Choroid plexus epithelial cell (primary cell): Measurements from ENCODE around the gene CHD6.

ENCODE experiments used
- DNase-seq: peaks from one replicate; pipeline ENCODE4 v3.0.0-alpha.2; 2010; ENCODE audit warnings: low read depth
- H3K4me3 ChIP-seq: 2 replicates; pipeline ENCODE4 v1.5.1; 2011; ENCODE audit warnings: low read depth, mild to moderate bottlenecking, control low read depth, low read length, moderate library complexity
- TF ChIP-seq, protein P1 (sequence below): conservative IDR thresholded peaks from 2 replicates; pipeline ENCODE4 v1.5.1; 2011; ENCODE audit warnings: low read depth, mild to moderate bottlenecking, control low read depth, inconsistent platforms, low read length, moderate library complexity

Gene CHD6

DNA sequence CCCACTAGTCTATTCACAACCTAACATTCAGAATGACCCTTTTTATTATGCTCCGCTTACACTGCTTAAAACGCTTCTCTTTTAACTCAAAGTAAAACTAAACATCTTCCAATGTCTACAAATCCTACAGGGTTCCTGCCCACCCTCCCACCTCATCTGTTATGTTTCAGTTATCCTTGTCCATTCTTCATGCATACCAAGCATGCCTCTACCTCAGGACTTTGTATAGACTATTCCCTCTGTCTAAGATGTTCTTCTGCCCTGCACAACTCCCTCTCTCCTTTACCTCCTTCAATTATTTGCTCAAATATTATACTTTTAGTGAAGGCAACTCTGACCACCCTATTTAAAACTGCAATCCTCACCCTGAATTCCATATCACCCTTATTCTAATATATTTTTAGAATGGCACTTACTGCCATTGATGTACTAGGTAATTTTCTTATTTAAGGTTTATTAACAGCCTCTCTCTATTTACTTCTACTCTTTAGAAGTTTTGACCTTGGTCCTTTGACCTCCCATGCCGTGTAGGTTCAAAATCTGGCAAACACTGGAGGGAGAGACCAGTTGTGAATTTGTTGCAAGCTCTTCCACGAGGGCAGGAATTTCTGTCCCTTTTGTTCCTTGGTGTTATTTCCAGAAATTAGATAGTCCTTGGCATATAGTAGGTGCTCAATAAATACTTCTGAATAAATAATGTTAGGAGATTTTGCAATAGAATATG, 111.8 kb downstream of the CHD6 start:
- DNase-seq: no peak
- TF ChIP-seq, protein P1, sequence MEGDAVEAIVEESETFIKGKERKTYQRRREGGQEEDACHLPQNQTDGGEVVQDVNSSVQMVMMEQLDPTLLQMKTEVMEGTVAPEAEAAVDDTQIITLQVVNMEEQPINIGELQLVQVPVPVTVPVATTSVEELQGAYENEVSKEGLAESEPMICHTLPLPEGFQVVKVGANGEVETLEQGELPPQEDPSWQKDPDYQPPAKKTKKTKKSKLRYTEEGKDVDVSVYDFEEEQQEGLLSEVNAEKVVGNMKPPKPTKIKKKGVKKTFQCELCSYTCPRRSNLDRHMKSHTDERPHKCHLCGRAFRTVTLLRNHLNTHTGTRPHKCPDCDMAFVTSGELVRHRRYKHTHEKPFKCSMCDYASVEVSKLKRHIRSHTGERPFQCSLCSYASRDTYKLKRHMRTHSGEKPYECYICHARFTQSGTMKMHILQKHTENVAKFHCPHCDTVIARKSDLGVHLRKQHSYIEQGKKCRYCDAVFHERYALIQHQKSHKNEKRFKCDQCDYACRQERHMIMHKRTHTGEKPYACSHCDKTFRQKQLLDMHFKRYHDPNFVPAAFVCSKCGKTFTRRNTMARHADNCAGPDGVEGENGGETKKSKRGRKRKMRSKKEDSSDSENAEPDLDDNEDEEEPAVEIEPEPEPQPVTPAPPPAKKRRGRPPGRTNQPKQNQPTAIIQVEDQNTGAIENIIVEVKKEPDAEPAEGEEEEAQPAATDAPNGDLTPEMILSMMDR: no peak
- no peak overlapping the region for H3K4me3 ChIP-seq

DNA sequence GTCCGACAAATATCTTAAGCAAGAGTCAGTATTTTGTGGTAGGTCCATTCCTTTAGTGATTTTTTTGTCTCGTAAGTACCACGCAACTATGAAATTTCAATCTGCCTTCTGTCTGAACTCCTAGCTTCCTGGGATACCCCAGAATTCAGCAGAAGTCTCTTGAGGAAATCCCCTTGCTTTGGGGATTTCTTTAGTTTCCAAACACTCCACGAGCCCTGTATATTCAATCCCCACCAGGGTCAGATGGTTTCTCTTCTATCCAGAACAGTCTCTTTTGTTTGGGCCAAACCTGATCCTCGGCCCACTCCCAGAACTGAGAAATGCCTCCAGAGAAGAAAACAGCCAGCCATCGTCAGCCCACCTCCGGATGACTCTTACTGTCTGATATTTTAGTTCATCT, 113.0 kb downstream of the CHD6 start:
- TF ChIP-seq, protein P1: no peak

DNA sequence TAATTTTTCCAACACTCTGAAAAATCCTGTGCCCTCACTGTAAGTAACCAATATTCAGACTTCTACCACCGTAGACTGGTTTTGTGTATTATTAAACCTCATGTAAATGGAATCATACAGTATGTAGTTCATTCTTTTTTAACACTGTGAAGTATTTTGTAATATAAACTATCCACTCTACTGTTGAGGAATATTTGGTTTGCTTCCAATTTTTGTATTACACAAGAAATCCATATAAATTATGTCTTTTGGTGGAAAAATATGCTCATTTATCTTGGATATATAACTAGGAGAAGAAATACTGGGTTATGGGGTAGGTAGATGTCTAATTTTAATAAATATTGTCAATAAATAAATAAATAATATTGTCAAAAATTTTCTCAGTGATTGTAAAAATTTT, 116.8 kb downstream of the CHD6 start:
- TF ChIP-seq, protein P1: no peak
- H3K4me3 ChIP-seq: no peak overlapping the region
- DNase-seq: no peak

More for the DNA sequence above, 113.0 kb downstream of the CHD6 start:
- no peak overlapping the region for H3K4me3 ChIP-seq
- no peak for DNase-seq

DNA sequence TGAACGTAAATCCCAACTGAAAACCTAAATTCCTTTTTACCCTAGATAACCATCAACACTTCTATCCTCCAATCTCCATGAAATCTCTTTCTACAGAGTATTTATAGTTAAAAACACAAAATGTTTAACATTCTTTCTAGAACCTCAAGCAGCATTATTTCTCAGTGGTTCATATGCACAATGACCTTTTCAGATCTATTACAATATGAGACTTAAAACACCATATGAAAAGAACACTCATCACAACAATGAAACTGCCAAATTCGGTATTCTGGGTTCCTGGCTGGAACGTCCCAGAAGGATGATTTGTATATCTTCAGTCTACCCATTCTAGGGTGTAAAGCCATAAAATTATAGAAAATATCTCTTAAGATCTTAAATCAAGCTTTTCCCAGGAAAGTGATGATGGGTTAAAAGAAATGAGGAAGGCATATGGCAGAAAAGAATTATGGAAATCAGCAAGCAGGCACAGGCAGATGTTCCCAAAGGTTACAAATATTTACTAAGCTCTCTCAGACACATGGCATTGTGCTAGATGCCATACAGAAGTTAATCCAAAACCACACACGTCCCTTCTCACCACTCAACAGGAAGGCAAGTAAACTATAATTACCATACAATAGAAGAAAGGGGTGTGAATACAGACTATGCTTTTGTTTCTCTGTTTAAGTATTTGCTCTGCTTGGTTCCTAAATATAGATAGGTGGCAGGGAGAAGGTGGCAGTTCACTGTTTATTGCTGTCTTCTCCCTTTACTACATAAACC, 118.0 kb downstream of the CHD6 start:
- DNase-seq: peak; percentile 50
- H3K4me3 ChIP-seq: no peak overlapping the region
- TF ChIP-seq, protein P1: no peak

DNA sequence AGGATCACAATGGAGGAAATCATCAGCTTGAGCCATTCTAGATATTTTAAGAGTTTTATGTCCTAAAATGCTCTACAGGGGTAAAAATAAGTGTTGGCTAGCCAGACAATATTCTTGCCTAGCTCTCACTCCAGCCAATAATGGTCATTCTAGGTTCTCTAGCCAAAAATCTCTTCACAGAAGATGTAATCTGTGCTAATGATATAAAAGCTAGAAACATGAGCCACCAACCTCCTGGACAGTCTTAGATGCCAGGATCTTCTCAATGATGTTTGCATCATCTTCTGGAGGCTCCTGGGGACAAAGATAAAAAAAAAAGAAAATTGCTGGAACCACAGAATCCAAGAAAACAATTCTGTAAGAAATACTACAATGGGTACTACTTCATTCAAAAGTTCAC, 119.1 kb downstream of the CHD6 start:
- H3K4me3 ChIP-seq: no peak overlapping the region
- TF ChIP-seq, protein P1: no peak
- no peak for DNase-seq

DNA sequence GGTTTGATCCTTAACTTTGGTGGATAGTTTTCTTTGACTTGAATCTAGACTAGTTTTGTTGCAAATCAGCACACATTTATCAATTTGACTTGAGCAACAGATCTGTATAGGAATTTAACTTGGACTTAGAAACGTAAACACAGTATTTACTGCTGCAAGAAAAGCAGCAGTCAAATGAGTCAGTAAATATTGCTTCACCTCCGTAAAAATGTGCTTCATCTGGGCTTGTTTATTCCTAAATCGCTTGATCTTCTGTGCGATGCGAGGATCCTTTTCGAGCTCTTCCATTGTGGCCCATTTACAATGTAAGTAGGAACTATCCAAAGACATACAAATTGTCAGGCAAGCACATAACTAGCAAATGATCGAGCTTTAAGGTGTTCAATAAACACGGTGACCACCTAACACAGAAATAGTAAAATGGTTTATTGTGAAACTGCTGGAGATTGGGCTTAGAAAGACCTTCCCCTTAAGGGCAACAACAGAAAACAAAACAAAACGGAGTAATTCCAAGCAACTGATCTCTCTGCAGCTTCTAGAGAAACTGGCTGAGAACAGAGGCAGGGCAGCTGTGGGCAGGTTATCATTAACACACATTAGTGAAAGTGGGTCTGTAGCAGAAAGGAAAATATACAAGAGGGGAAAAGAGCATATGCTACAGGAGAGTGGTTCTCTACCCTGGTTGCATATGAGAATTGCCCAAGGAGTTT, 120.8 kb downstream of the CHD6 start:
- DNase-seq: peak; percentile 39
- H3K4me3 ChIP-seq: no peak overlapping the region
- TF ChIP-seq, protein P1: no peak
